Suprapubic skin (tissue), 4 donors: ENCODE data around the gene CEPT1.

Experiments used
- EP300 ChIP-seq: sonication (generic); formaldehyde crosslinking; IDR thresholded peaks from one replicate; pipeline ENCODE4 v1.6.1; 2017; ENCODE audit warnings: antibody characterized with exemption
- POLR2A ChIP-seq, 2 donors: fragments of 450-650 bp; IDR thresholded peaks; one replicate each; pipeline ENCODE4 v1.6.1; 2017; ENCODE audit warnings: antibody characterized with exemption in 2 of 2, mild to moderate bottlenecking in 2 of 2, moderate library complexity in 2 of 2
- POLR2AphosphoS5 ChIP-seq, 3 donors: sonication (generic); formaldehyde crosslinking; IDR thresholded peaks; one replicate each; pipeline ENCODE4 v1.6.1; 2017; ENCODE audit warnings: antibody characterized with exemption in 3 of 3
- TF ChIP-seq, protein P1 (sequence below), 2 donors: fragments of 200-600 bp in 1 of 2; fragments of 450-650 bp in 1 of 2; sonication (generic) in 1 of 2; IDR thresholded peaks; one replicate each; pipeline ENCODE4 v1.5.1; 2016 to 2019; ENCODE audit warnings: antibody characterized with exemption in 2 of 2, mild to moderate bottlenecking in 1 of 2, moderate library complexity in 1 of 2

DNA sequence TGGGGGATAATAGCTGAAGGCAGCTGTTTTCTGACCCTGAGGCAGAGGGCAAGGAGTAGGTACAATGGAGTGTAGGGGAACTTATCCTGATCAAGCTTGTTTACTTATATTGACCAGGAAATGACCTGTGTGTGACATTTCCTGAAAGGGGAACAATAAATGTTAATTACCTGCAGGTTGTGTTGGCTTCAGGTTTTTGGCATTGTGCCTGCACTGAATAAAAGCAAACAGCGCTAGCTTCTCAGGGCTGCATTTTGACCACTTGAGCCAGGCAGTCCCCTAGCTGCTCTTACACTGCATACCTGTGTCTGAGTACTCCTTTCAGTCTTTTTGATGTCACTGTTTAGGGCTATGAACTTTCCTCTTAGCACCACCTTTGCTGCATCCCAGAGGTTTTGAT is 40.7 kb upstream of the CEPT1 start:
- TF ChIP-seq POLR2A (IDR thresholded peaks at IDR 0.05) (no peak), POLR2AphosphoS5 (IDR thresholded peaks at IDR 0.05) (no peak), EP300 (no peak)
- TF ChIP-seq, protein P1, sequence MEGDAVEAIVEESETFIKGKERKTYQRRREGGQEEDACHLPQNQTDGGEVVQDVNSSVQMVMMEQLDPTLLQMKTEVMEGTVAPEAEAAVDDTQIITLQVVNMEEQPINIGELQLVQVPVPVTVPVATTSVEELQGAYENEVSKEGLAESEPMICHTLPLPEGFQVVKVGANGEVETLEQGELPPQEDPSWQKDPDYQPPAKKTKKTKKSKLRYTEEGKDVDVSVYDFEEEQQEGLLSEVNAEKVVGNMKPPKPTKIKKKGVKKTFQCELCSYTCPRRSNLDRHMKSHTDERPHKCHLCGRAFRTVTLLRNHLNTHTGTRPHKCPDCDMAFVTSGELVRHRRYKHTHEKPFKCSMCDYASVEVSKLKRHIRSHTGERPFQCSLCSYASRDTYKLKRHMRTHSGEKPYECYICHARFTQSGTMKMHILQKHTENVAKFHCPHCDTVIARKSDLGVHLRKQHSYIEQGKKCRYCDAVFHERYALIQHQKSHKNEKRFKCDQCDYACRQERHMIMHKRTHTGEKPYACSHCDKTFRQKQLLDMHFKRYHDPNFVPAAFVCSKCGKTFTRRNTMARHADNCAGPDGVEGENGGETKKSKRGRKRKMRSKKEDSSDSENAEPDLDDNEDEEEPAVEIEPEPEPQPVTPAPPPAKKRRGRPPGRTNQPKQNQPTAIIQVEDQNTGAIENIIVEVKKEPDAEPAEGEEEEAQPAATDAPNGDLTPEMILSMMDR (IDR thresholded peaks at IDR 0.05) = no peak
